COLO668 (cell line): ENCODE measurements around the gene ZNF786.
"Not testable (repeated sequence)": the region's sequence is repeated elsewhere in the genome, so short reads cannot be mapped to it uniquely, and the experiment has no call there.

Source experiments
- DNase-seq: peaks from one replicate; lab custom pipeline; 2025; ENCODE audit not compliant: unreplicated experiment; lab: John Stamatoyannopoulos, UW

ZNF786 gene

GRCh38 chr7:149084407-149084806 is 6.1 kb downstream of the ZNF786 start:
- DNase-seq, result no peak

- no peak for DNase-seq
Observed at GRCh38 chr7:149081914-149082313, 8.6 kb downstream of the ZNF786 start.

GRCh38 chr7:149077594-149077993 is 12.9 kb downstream of the ZNF786 start:
- DNase-seq, result no peak

GRCh38 chr7:149075286-149075685 is 15.2 kb downstream of the ZNF786 start:
- DNase-seq, result no peak

- no peak for DNase-seq
Observed at GRCh38 chr7:149074116-149074885, 16.2 kb downstream of the ZNF786 start.

- no peak for DNase-seq
Observed at GRCh38 chr7:149072438-149072775, 18.1 kb downstream of the ZNF786 start.

GRCh38 chr7:149071641-149072437 is 18.7 kb downstream of the ZNF786 start:
- no peak for DNase-seq

GRCh38 chr7:149071182-149071635 is 19.3 kb downstream of the ZNF786 start:
- DNase-seq, result no peak

- no peak for DNase-seq
Observed at GRCh38 chr7:149070372-149071125, 20.0 kb downstream of the ZNF786 start.

GRCh38 chr7:149067869-149068268 is 22.6 kb downstream of the ZNF786 start:
- DNase-seq, result no peak

GRCh38 chr7:149063476-149063875 is 27.0 kb downstream of the ZNF786 start:
- no peak for DNase-seq

GRCh38 chr7:149062217-149062899 is 28.2 kb downstream of the ZNF786 start:
- DNase-seq, result not testable (repeated sequence)

GRCh38 chr7:149060156-149060555 is 30.4 kb downstream of the ZNF786 start:
- DNase-seq, result no peak

GRCh38 chr7:149053885-149054284 is 36.6 kb downstream of the ZNF786 start:
- DNase-seq, result no peak

GRCh38 chr7:149053384-149053783 is 37.1 kb downstream of the ZNF786 start:
- no peak for DNase-seq

GRCh38 chr7:149050941-149051340 is 39.6 kb downstream of the ZNF786 start:
- DNase-seq, result no peak

GRCh38 chr7:149048805-149049204 is 41.7 kb downstream of the ZNF786 start:
- no peak for DNase-seq

GRCh38 chr7:149046416-149046815 is 44.1 kb downstream of the ZNF786 start:
- DNase-seq, result no peak

GRCh38 chr7:149043936-149044335 is 46.6 kb downstream of the ZNF786 start:
- no peak for DNase-seq

GRCh38 chr7:149041350-149041749 is 49.2 kb downstream of the ZNF786 start:
- no peak for DNase-seq

- not testable (repeated sequence) for DNase-seq
Observed at GRCh38 chr7:149038641-149039040, 51.9 kb downstream of the ZNF786 start.
